ENCODE data around the gene SOWAHC.
A peak's percentile ranks its signal among the peaks of the same experiment; 100 is the strongest.
"Not testable (repeated sequence)": the region's sequence is repeated elsewhere in the genome, so short reads cannot be mapped to it uniquely, and the experiment has no call there.

SOWAHC gene

GRCh38 chr2:109615637-109616144, 1.5 kb downstream of the SOWAHC start:
- DNase-seq (ENCODE audit: low spot score): peak; percentile 33

DNA sequence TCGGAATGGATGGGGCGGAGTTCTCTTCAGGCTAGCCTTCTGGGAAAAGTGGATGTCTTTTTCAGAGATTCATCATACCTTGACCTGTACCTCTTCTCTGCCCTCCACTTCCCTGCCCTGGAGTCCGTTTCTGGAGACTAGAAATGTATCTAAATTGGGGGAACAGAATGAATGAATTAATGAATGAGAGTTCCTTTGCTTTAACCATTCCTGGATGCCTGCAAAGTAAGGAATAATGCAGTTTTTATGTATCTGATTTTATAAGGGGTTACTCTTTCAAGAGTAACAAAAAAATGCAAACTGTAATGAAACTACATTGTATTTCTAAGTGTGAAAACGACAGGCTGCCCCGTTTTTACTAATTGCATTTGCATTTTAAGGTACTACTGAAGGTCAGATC, 2.0 kb downstream of the SOWAHC start:
- DNase-seq (ENCODE audit: low spot score): no peak

- DNase-seq (ENCODE audit: low spot score): no peak
Measured at GRCh38 chr2:109619032-109619615, 5.0 kb downstream of the SOWAHC start.

DNA sequence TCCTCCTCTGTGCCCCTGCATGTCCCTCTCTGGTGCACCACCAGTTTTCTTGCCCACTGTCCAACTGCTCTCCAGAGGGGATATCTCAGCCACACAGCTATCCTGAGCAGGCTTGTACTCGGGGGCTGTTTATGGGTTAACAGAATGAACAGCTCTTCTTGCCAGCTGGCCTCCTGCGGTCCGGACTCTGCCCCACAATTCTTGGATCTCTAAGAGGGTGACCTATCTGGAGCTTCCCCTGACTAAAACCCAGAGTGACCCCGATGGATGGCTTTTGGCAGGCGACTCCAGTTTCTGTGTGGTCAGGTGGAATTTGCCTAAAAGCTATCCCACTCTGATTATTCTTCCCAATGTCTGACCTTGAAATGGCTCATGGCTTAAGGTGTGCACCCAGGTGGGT, 9.1 kb downstream of the SOWAHC start:
- no peak for DNase-seq (ENCODE audit: low spot score)

GRCh38 chr2:109623923-109624322, 9.8 kb downstream of the SOWAHC start:
- DNase-seq (ENCODE audit: low spot score): no peak

DNA sequence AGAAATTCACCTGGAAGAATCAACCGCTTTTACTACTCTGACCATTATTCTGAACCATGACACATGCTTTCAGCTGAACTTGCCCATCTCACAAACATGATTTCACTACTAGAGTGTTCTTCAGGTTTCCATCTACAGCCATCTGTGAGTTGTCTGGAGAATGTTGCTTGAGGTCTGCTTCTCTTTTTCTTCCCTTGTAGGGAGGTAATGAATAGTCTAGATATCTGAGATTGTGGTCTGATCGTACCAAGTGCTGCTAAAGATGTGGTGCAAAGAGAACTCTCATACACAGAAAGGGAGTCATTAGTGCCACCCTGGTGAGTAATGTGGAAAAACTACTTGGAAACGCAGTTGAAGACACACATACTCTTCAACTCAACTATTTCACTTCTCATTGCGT, 10.2 kb downstream of the SOWAHC start:
- DNase-seq (ENCODE audit: low spot score): no peak

- DNase-seq (ENCODE audit: low spot score): not testable (repeated sequence)
Measured at GRCh38 chr2:109628321-109628720, 14.2 kb downstream of the SOWAHC start.

DNA sequence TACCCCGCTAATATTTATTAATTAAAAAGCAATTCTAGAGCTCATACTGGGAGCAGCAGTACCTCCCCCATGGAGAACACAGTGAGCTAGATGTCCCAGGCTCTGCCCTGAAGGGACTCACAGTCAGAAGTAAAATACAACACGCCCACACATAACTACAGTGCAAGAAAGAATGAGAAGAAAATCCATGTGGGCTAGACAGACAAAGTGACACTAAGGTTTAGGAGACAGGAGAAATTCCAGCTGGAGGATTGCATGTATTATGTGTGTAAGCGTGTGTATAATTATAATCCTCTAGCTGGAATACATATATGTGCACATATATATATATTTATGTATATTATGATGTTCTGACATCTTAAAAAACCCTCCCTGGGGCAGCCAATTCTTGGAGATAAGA, 15.7 kb downstream of the SOWAHC start:
- DNase-seq (ENCODE audit: low spot score): no peak

GRCh38 chr2:109630441-109631430, 16.6 kb downstream of the SOWAHC start:
- no peak for DNase-seq (ENCODE audit: low spot score)

GRCh38 chr2:109631741-109632140, 17.6 kb downstream of the SOWAHC start:
- DNase-seq (ENCODE audit: low spot score): no peak

DNA sequence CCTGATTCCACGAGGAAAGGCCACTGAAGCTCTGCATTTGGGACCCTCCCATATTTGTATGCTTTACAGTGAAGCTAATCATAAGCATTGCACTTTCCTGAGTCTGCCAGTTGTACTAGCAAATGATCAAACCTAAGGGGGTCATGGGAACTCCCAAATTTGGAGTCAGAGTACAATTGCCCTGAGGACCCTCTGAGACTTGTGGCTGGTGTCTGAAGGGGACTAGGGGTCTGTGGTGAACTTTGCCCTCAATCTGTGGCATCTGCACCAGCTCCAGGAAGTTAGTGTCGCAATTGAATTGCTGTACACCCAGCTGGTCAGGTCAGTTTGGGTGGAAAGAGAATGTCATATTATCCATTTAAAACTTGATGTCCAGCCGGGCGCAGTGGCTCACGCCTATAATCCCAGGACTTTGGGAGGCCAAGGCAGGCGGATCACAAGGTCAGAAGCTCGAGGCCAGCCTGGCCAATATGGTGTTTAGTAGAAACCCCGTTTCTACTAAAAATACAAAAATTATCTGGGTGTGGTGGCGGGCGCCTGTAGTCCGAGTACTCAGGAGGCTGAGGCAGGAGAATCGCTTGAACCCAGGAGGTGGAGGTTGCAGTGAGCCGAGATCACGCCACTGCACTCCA, 18.1 kb downstream of the SOWAHC start:
- no peak for DNase-seq (ENCODE audit: low spot score)

DNA sequence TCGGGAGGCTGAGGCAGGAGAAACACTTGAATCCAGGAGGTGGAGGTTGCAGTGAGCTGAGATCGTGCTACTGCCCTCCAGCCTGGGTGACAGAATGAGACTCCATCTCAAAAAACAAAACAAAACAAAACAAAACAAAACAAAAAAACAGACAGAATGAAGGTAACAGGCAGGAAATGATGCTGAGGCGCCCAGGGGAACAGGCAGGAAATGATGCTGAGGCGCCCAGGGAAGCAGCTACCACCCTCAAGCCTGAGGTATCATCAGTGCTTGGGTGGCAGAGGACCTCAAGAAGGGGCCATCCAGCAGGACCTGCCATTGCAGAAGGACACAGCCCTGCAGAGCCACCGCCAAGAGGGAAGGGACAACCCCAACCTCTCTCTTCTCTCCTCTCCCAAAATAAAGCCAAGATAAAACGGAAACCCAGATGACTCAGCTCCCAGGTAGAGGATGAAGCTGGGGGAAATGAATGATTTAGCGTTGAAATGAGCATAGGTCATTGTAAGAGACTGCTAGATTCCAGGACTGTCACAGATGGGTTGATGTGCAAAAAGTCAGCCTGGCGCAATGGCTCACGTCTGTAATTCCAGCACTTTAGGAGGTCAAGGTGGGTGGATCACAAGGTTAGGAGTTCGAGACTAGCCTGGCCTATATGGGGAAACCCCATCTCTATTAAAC, 19.3 kb downstream of the SOWAHC start:
- no peak for DNase-seq (ENCODE audit: low spot score)

DNA sequence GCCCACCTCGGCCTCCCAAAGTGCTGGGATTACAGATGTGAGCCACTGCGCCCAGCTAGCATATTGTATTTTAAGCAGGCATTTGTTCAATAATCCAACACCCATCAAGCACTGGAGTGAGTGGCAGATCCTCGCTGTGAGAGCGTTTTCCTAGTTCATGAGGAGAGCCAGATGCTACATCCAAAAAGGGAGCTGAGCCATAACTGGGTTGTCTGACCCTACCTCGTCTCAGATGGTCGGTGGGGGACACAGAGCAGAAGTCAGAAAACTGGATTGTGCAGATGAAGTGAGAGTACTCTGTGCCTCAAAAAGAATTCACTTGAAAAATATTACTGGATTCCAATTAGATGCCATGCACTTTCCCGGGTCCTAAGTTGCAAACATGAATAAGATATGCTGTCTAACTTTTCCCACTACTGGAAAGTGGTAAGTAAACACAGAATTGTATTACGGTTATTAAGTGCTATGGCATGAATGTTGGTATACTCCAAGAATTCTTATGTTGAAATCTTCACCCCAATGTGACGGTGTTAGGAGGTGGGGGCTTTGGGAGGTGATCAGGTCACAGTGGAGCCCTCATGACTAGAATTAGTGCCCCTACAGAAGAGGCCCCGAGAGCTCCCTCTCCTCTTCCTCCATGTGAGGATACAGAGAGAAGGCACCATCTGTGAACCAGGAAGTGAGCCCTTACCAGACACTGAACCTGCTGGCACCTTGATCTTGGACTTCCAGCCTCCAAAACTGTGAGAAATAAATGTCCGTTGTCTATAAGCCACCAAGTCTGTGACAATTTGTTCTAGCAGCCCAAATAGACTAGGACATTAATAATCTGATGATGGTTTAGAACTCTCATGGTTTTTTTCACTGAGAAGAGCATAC, 21.5 kb downstream of the SOWAHC start:
- no peak for DNase-seq (ENCODE audit: low spot score)

GRCh38 chr2:109636317-109636716, 22.2 kb downstream of the SOWAHC start:
- DNase-seq (ENCODE audit: low spot score): no peak

GRCh38 chr2:109637749-109638570, 23.8 kb downstream of the SOWAHC start:
- no peak for DNase-seq (ENCODE audit: low spot score)

DNA sequence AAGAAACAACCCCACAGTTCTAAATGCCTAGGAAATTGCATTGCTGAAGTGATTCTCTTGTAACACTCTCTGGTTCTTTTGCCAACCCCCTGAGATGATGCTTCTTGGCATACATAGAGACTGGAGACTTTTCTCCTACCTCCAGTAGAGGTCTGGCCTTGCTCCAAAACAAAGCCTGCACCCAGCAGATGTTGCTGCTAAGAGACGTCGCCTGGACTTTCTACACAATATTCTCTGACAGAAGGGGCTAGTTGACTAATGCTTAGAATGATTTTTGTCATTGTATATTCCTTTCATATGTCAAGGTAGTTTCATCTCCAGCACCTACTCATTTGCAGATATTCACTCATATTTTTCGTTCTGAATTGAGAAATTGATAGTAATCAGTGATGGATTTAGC, 24.6 kb downstream of the SOWAHC start:
- no peak for DNase-seq (ENCODE audit: low spot score)

GRCh38 chr2:109640000-109640399, 25.8 kb downstream of the SOWAHC start:
- DNase-seq (ENCODE audit: low spot score): not testable (repeated sequence)

DNA sequence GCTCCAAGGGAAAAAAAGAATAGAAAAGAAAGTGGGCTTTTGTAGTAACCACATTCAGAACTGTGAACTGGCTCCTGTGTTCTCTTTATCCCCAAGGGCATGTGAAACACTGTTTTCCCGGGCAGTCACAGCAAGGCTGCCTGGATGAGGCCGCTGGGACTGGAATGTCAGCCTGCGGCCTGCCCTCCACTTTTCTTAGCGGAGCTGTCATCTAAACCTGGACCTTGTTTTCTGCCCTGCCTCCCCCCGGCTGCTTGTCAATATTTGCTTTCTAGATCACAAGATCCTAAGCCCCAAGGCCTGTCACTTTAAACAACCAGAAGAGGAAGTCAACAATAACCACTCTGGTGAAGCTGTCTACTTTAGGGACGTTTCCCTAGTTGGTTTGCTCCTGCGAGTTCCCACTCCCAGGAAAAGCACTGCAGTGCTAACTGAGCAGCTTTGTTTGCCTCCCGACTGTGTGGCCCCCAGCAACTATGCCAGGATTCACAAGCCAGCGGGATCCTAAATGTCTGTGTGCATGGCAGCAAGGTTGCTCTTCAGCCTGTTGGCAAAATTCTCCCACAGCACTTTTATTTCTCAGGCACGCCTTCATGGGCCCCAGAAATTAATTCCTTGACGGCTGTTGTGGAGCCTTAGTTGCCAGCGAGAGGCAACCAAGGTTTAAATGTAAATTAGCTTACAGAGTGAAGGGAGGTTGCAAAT, 30.6 kb downstream of the SOWAHC start:
- no peak for DNase-seq (ENCODE audit: low spot score)

DNA sequence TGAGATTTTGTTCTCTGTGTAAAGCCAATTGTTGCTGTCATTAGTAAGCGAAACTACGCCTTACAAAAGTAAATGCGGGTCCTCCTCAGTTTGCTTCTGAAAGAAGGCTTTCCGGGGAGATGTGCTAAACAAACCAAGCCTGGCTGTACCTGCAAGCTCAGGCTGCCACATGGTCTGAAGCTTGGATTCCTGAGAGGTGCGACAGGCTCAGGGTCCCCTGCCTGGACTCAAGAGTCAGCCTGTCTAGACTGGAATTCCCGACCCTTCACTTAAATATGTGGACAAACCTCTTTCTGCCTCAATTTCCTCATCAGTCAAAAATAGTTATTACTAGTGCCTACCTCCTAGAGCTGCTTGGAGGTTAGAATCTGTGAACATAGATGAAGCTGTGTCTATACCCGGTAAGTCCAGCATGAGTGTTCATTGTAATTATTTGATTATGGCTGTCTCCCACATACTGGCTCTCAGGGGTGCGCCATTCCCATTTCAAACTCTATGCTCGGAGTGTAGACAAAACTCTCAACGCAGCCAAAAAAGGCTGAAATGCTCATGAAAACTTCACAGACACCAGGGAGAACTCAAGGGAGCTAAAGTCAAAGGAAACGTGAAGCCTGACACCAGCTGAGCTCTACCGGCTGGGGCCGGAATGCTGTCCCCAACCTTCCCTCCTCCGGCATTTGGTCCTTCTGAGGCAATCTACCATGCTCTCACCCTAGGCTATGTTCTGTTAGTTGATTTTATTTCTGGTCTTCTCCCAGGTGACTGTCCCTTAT, 31.4 kb downstream of the SOWAHC start:
- no peak for DNase-seq (ENCODE audit: low spot score)
